LNCAP (cell line): ENCODE results near the gene CTNNB1.

Experiments used
- CTCF ChIP-seq: fragments of 450-650 bp; IDR thresholded peaks from 2 replicates; pipeline ENCODE4 v1.5.1; 2017; ENCODE audit warnings: mild to moderate bottlenecking

Gene CTNNB1

GRCh38 chr3:41265011-41265545, 65.8 kb downstream of the CTNNB1 start:
- TF ChIP-seq CTCF = no peak

DNA sequence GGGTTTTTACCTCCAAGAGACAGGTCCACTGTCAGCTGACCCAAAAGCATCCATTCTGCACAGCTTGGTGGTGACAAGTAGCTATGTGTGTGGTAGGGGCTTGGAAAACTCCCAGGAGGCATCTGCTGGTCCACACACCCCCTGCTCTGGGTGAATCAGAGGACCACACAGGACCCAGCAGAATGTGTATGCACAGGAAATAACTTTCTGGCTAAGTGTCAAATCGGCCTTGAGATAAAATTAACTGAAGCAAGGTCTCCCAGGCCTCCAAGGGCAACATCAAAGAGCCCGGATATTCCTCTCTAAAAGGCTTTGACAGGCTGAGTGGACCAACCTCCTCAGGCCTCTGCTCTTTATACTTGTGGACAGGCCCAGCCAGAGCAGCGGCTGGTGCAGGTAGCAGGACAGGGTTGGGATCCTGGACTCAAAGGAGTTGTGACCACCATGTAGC, 66.5 kb downstream of the CTNNB1 start:
- no peak for TF ChIP-seq CTCF

DNA sequence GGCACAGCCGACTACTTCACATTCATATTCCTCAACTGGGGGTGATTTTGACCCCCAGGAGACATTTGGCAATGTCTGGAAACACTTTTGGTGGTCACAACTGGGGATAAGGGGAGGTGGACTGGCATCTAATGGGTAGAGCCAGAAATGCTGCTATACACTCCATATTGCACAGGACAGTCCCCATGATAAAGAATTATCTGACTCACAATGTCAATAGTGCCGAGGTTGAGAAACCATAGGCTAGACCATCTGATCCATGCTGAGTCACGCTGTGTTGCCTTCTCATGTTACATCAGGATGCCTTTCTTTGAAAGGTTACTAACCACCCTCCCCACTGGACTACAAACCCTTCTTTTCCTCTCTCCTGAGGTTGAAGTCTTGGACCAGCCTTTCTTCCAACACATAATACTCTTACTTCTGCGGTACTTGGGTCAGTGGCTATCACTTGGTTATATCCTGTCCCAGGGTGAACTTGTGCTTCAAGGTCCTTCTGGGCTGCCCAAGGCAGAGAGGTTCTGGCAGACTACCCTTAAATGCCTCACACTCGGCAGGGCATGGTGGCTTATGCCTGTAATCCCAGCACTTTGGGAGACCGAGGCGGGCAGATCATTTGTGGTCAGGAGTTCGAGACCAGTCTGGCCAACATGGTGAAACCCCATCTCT, 68.8 kb downstream of the CTNNB1 start:
- TF ChIP-seq CTCF = no peak

GRCh38 chr3:41272667-41273066, 73.4 kb downstream of the CTNNB1 start:
- no peak for TF ChIP-seq CTCF

GRCh38 chr3:41274944-41275668, 75.8 kb downstream of the CTNNB1 start:
- TF ChIP-seq CTCF = no peak

GRCh38 chr3:41276191-41276590, 76.9 kb downstream of the CTNNB1 start:
- TF ChIP-seq CTCF = no peak

DNA sequence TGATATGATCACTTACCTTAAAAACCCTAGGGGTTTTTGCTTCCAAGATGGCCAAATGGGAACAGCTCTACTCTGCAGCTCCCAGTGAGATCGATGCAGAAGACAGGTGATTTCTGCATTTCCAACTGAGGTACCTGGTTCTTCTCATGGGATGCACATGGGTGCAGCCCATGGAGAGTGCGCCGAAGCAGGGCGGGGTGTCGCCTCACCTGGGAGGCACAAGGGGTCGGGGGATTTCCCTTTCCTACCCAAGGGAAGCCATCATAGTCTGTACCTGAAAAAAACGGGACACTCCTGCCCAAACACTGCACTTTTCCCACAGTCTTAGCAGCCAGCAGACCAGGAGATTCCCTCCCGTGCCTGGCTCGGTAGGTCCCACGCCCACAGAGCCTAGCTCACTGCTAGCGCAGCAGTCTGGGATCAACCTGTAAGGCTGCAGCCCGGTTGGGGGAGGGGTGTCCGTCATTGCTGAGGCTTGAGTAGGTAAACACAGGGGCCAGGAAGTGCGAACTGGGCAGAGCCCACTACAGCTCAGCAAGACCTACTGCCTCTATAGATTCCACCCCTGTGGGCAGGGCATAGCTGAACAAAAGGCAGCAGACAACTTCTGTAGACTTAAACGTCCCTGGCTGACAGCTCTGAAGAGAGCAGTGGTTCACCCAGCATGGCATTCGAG, 78.6 kb downstream of the CTNNB1 start:
- TF ChIP-seq CTCF = no peak
